ENCODE data around the gene FZR1.

Gene FZR1

DNA sequence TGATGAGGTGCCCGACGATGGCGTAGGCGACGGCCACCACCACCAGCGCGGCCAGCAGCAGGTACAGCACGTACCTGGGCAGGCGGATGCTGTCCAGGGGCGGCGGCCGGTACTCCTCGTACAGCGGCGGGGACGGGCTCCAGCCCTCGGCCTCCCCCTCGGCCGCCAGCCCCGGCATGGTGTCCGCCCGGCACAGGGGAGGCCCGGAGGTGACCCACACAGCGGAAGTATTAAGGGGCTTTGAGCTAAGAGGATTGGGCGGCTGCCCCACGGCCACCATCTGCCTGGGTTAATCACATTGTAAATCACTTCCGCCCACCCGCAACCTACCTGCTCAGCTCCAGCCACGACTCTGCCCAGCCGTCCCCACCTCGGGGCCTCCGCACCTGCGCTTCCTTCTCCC, 22.9 kb upstream of the FZR1 start, which contains the start of gene SMIM44:
Gene SMIM44, minus strand, starts transcription at position 216 of the 403 bp plus-strand sequence. Its CDS starts 38 bp downstream, at position 178.
- DNase-seq (ENCODE audit: low read depth, low spot score), result no peak
- Histone ChIP-seq H3K9ac (ENCODE audit: insufficient read length) (no peak within 1 kb of the TSS), H3K9me3 (ENCODE audit: low read depth, low read length) (no peaks in the 10 kb centered on the region), H3K36me3 (ENCODE audit: insufficient read depth, low read length) (no peaks in the 10 kb centered on the region), H3K4me3 (no peak within 1 kb of the TSS), H3K27ac (no peak within 1 kb of the TSS)
- TF ChIP-seq FOXP2 (optimal IDR thresholded peaks at IDR 0.05; ENCODE audit: control extremely low read depth, extremely low read length, insufficient read depth) (no peak), EZH2 (IDR thresholded peaks at IDR 0.05) (no peak), POLR2AphosphoS5 (IDR thresholded peaks at IDR 0.05; ENCODE audit: borderline replicate concordance, low read depth, low read length) (no peak)

DNA sequence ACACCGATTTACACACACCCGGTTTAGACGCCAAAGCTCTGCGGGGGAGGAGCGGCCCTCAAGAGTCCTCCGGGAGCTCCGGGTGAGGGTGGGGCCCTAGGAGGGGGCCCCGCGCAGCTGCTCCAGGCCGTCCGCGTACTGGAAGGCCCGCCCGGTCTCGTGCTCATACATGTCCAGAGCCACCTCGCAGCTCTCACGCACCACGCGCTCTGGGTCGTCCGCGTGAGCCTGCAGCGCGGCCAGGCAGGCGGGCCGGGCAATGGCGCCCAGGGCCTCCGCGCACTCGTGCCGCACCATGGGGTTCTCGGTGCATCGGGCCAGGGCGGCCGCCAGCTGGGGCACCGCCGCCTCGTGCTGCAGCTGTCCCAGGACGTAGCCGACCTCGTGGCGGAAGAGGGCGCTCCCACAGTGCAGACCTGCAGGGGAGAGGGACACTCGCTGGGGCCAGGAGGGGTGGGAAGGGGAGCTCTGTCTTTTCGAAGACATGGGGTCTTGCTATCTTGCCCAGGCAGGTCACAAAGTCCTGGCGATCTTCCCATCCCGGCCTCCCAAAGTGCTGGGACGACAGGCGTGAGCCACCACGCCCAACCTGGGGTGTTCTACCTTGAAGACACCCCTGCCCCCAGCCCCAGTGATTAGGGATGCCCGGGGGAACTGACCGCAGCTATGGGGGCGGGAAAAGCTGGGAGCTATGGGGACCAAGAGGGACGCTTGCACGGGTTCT, 14.6 kb upstream of the FZR1 start:
- Histone ChIP-seq H3K36me3 (ENCODE audit: insufficient read depth, low read length) (peaks cover 19% of the 10 kb centered on the region; the same call in 1 of the 2 replicates), H3K9ac (ENCODE audit: insufficient read length) (no peak overlapping the region), H3K4me3 (no peak overlapping the region), H3K9me3 (ENCODE audit: low read depth, low read length) (no peaks in the 10 kb centered on the region), H3K27ac (no peak overlapping the region)
- DNase-seq (ENCODE audit: low read depth, low spot score), result no peak
- TF ChIP-seq FOXP2 (optimal IDR thresholded peaks at IDR 0.05; ENCODE audit: control extremely low read depth, extremely low read length, insufficient read depth) (no peak), POLR2AphosphoS5 (IDR thresholded peaks at IDR 0.05; ENCODE audit: borderline replicate concordance, low read depth, low read length) (no peak), EZH2 (IDR thresholded peaks at IDR 0.05) (no peak)

- no peaks in the 10 kb centered on the region for H3K9me3 ChIP-seq (ENCODE audit: low read depth, low read length)
- no peak overlapping the region for H3K9ac ChIP-seq (ENCODE audit: insufficient read length)
- H3K27ac ChIP-seq, result no peak overlapping the region
- no peak for DNase-seq (ENCODE audit: low read depth, low spot score)
- H3K4me3 ChIP-seq, result no peak overlapping the region
- H3K36me3 ChIP-seq (ENCODE audit: insufficient read depth, low read length), result peaks cover 21% of the 10 kb centered on the region; the same call in 1 of the 2 replicates
- TF ChIP-seq FOXP2 (optimal IDR thresholded peaks at IDR 0.05; ENCODE audit: control extremely low read depth, extremely low read length, insufficient read depth) (no peak), POLR2AphosphoS5 (IDR thresholded peaks at IDR 0.05; ENCODE audit: borderline replicate concordance, low read depth, low read length) (no peak), EZH2 (IDR thresholded peaks at IDR 0.05) (no peak)
These were observed 13.8 kb upstream of the FZR1 start for GRCh38 chr19:3492131-3492839.

DNA sequence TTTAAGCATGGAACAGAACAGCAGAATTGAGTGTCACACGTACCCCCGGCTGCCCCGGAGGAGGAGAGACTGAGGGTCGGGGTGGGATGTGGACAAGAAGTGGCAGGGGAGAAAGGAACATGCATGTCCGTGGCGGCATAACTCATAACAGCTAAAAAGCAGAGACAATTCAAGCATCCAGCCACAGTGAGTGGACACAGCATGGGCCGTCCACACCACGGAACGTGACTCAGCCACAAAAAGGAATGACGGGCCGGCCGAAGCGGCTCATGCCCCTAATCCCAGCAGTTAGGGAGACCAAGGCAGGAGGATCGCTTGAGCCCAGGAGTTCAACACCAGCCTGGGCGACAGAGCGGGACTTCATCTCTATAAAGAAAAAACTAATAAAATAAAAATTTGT, 13.2 kb upstream of the FZR1 start:
- H3K36me3 ChIP-seq (ENCODE audit: insufficient read depth, low read length), result peaks cover 25% of the 10 kb centered on the region; the same call in 1 of the 2 replicates
- DNase-seq (ENCODE audit: low read depth, low spot score), result no peak
- TF ChIP-seq EZH2 (IDR thresholded peaks at IDR 0.05) (no peak), POLR2AphosphoS5 (IDR thresholded peaks at IDR 0.05; ENCODE audit: borderline replicate concordance, low read depth, low read length) (no peak), FOXP2 (optimal IDR thresholded peaks at IDR 0.05; ENCODE audit: control extremely low read depth, extremely low read length, insufficient read depth) (no peak)

GRCh38 chr19:3493651-3494050, 12.5 kb upstream of the FZR1 start:
- H3K36me3 ChIP-seq (ENCODE audit: insufficient read depth, low read length), result peaks cover 25% of the 10 kb centered on the region; the same call in 1 of the 2 replicates
- DNase-seq (ENCODE audit: low read depth, low spot score), result no peak
- no peak overlapping the region for H3K27ac ChIP-seq
- no peak for TF ChIP-seq FOXP2 (optimal IDR thresholded peaks at IDR 0.05; ENCODE audit: control extremely low read depth, extremely low read length, insufficient read depth)
- no peak for TF ChIP-seq EZH2 (IDR thresholded peaks at IDR 0.05)
- no peak for TF ChIP-seq POLR2AphosphoS5 (IDR thresholded peaks at IDR 0.05; ENCODE audit: borderline replicate concordance, low read depth, low read length)
- H3K9me3 ChIP-seq (ENCODE audit: low read depth, low read length), result no peaks in the 10 kb centered on the region
- no peak overlapping the region for H3K4me3 ChIP-seq
- H3K9ac ChIP-seq (ENCODE audit: insufficient read length), result no peak overlapping the region

More for the DNA sequence above, 13.2 kb upstream of the FZR1 start:
- Histone ChIP-seq H3K4me3 (no peak overlapping the region), H3K27ac (no peak overlapping the region), H3K9me3 (ENCODE audit: low read depth, low read length) (no peaks in the 10 kb centered on the region), H3K9ac (ENCODE audit: insufficient read length) (no peak overlapping the region)

DNA sequence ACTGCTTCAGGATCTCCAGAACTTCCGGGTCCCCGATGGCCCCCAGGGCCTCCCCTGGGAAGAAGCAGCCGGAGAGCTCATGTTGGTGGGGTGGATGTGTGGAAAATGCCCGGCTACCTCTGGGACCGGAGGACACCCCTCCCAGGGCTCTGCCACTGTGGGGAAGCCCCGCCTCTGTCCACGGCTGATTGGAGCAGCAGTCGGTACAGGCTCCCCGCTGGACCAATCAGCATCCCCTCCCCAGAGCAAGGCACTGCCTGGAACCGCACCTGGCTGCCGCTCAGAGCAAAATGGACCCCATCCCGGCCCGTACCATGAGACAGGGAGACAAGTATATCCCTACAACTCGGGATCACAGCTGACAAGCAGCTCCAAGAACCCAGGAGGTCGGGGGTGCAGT, 12.1 kb upstream of the FZR1 start:
- Histone ChIP-seq H3K36me3 (ENCODE audit: insufficient read depth, low read length) (peaks cover 25% of the 10 kb centered on the region; the same call in 1 of the 2 replicates), H3K4me3 (no peak overlapping the region), H3K9me3 (ENCODE audit: low read depth, low read length) (no peaks in the 10 kb centered on the region), H3K9ac (ENCODE audit: insufficient read length) (no peak overlapping the region), H3K27ac (no peak overlapping the region)
- DNase-seq (ENCODE audit: low read depth, low spot score), result no peak
- no peak for TF ChIP-seq EZH2 (IDR thresholded peaks at IDR 0.05)
- TF ChIP-seq POLR2AphosphoS5 (IDR thresholded peaks at IDR 0.05; ENCODE audit: borderline replicate concordance, low read depth, low read length), result no peak

- Histone ChIP-seq H3K4me3 (no peak overlapping the region), H3K36me3 (ENCODE audit: insufficient read depth, low read length) (peaks cover 25% of the 10 kb centered on the region; the same call in 1 of the 2 replicates), H3K9me3 (ENCODE audit: low read depth, low read length) (no peaks in the 10 kb centered on the region), H3K27ac (no peak overlapping the region), H3K9ac (ENCODE audit: insufficient read length) (no peak overlapping the region)
- no peak for TF ChIP-seq EZH2 (IDR thresholded peaks at IDR 0.05)
- no peak for TF ChIP-seq POLR2AphosphoS5 (IDR thresholded peaks at IDR 0.05; ENCODE audit: borderline replicate concordance, low read depth, low read length)
- no peak for DNase-seq (ENCODE audit: low read depth, low spot score)
These were observed 11.6 kb upstream of the FZR1 start for GRCh38 chr19:3494559-3494958.

DNA sequence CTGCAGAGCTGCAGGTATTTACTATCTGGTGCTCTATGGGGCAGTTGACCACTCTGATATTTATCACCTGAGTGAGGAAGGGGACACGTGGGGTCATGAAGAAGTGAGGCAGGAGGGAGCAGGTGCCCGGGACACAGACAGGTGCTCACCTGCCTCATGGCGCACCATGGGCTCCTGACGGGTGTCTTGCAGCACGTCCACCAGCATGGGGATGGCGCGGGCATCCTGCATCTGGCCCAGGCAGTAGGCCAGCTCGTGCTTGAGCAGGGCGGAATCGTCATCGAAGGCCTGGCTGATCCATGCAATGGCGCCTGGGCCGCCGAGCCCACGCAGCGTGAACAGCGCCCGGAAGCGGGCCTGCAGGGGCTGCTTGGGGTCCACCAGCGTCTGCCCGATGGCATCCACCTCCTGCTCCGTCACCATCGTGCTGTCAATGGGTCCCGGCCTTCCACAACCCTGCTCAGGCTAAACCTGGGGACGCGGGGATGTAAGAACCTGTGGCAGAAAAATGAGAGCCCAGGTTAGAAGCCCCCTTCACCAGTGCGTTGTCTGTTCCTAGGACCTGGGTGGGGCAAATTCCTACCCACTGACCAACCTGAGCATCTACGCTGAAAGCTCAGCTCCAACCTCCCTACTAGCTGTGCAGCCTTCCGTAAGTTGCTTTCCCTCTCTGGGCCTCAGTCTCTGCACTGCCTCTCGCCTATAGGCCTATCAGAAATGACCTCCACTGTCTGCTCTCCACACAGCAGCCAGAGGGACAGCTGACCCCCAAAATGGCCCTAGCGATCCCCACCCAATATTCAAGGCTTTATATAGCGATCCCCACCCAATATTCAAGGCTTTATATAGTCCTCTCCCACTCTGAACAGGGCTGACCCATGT, 9.5 kb upstream of the FZR1 start:
- DNase-seq (ENCODE audit: low read depth, low spot score), result no peak
- H3K9ac ChIP-seq (ENCODE audit: insufficient read length), result no peak overlapping the region
- H3K27ac ChIP-seq, result no peak overlapping the region
- H3K4me3 ChIP-seq, result no peak overlapping the region
- H3K9me3 ChIP-seq (ENCODE audit: low read depth, low read length), result no peaks in the 10 kb centered on the region
- no peak for TF ChIP-seq FOXP2 (optimal IDR thresholded peaks at IDR 0.05; ENCODE audit: control extremely low read depth, extremely low read length, insufficient read depth)
- TF ChIP-seq EZH2 (IDR thresholded peaks at IDR 0.05), result no peak
- no peak for TF ChIP-seq POLR2AphosphoS5 (IDR thresholded peaks at IDR 0.05; ENCODE audit: borderline replicate concordance, low read depth, low read length)
- H3K36me3 ChIP-seq (ENCODE audit: insufficient read depth, low read length), result peaks cover 23% of the 10 kb centered on the region; the same call in 1 of the 2 replicates
